PC-3 (cell line): Measurements from ENCODE around the gene DICER1. TPM values are rescaled to one million over a fixed set of nuclear protein-coding genes. Genes with fewer than 3 reads are reported as not detected.
A peak's percentile ranks its signal among the peaks of the same experiment; 100 is the strongest.

Experiments used
- ATAC-seq: fragments of 200-7000 bp; cut with Tn5 transposase; 2 replicates; pipeline ENCODE4 v1.9.1; 2020; ENCODE audit warnings: mild to moderate bottlenecking, moderate library complexity
- BruUV-seq: library from RNA; stranded (reverse); fragments of 400-500 nt; replicated peaks from 2 replicates; lab custom pipeline; 2021; lab: Mats Ljungman, UMichigan
- CTCF ChIA-PET: fragments of 300-600 bp; sonication (Branson Sonifier 250); formaldehyde crosslinking; loops from one replicate; lab custom pipeline; 2022; ENCODE audit warnings: antibody characterized with exemption; lab: Charles Lee
- POLR2A ChIA-PET: fragments of 300-600 bp; sonication (Branson Sonifier 250); formaldehyde crosslinking; loops from one replicate; lab custom pipeline; 2022; ENCODE audit warnings: antibody characterized with exemption; ENCODE audit not compliant: unreplicated experiment; lab: Charles Lee
- DNase-seq: peaks from one replicate; pipeline ENCODE4 v3.0.0-alpha.2; 2015
- H2AFZ ChIP-seq: fragments of 300-600 bp; sonication (generic); 2 replicates; pipeline ENCODE4 v1.6.0; 2016; ENCODE audit warnings: antibody characterized with exemption, low read length
- H3F3A ChIP-seq: fragments of 300-600 bp; sonication (generic); one replicate; pipeline ENCODE4 v1.6.0; 2017; ENCODE audit warnings: antibody characterized with exemption, low read length, control low read depth, mild to moderate bottlenecking; ENCODE audit not compliant: unreplicated experiment
- H3K27ac ChIP-seq: fragments of 300-600 bp; sonication (generic); 2 replicates; pipeline ENCODE4 v1.5.1; 2016; ENCODE audit warnings: mild to moderate bottlenecking, low read length
- H3K27me3 ChIP-seq: fragments of 300-600 bp; sonication (generic); 2 replicates; pipeline ENCODE4 v1.6.1; 2016; ENCODE audit warnings: low read length, mixed read lengths
- H3K36me3 ChIP-seq: fragments of 300-600 bp; sonication (generic); 2 replicates; pipeline ENCODE4 v1.6.1; 2016; ENCODE audit warnings: low read depth, mixed run types, low read length, mixed read lengths
- H3K4me1 ChIP-seq: fragments of 300-600 bp; sonication (generic); 2 replicates; pipeline ENCODE4 v1.5.1; 2016; ENCODE audit warnings: low read length; ENCODE audit not compliant: insufficient read depth
- H3K4me2 ChIP-seq: fragments of 300-600 bp; sonication (generic); 2 replicates; pipeline ENCODE4 v1.6.0; 2016; ENCODE audit warnings: low read length
- H3K4me3 ChIP-seq: fragments of 300-600 bp; sonication (generic); 2 replicates; pipeline ENCODE4 v1.5.1; 2016; ENCODE audit warnings: mild to moderate bottlenecking, low read length, mixed read lengths
- H3K79me2 ChIP-seq: fragments of 300-600 bp; sonication (generic); 2 replicates; pipeline ENCODE4 v1.6.1; 2017; ENCODE audit warnings: low read length, mixed read lengths
- H3K9ac ChIP-seq: fragments of 300-600 bp; sonication (generic); 2 replicates; pipeline ENCODE4 v1.6.0; 2016; ENCODE audit warnings: mild to moderate bottlenecking, low read length
- H3K9me2 ChIP-seq: fragments of 300-600 bp; sonication (generic); replicated peaks from 2 replicates; pipeline ENCODE4 v1.6.1; 2016; ENCODE audit warnings: mixed run types, low read length, mixed read lengths
- H3K9me3 ChIP-seq: fragments of 300-600 bp; sonication (generic); 2 replicates; pipeline ENCODE4 v1.6.1; 2016; ENCODE audit warnings: low read length, mixed read lengths
- H4K20me1 ChIP-seq: fragments of 300-600 bp; sonication (generic); 2 replicates; pipeline ENCODE4 v1.6.1; 2016; ENCODE audit warnings: low read length, mixed read lengths
- CTCF ChIP-seq: fragments of 300-600 bp; sonication (generic); conservative IDR thresholded peaks from 2 replicates; pipeline ENCODE4 v1.5.1; 2017; ENCODE audit warnings: antibody characterized with exemption, low read depth, mild to moderate bottlenecking, low read length
- EZH2 ChIP-seq: fragments of 300-600 bp; sonication (generic); IDR thresholded peaks from one replicate; pipeline ENCODE4 v1.6.1; 2017; ENCODE audit warnings: antibody characterized with exemption, mild to moderate bottlenecking, low read length; ENCODE audit not compliant: unreplicated experiment
- EZH2phosphoT487 ChIP-seq: fragments of 300-600 bp; sonication (generic); IDR thresholded peaks from 2 replicates; pipeline ENCODE4 v1.6.1; 2018; ENCODE audit warnings: mild to moderate bottlenecking, antibody characterized with exemption, low read length, borderline replicate concordance
- intact Hi-C: fragments of 100-400 bp; cut with micrococcal nuclease; formaldehyde crosslinking; loops from 2 replicates; pipeline ENCODE4 v1.9.0; 2023
- total RNA-seq: library from RNA; depleted of rRNA; stranded (reverse); fragments of >200 nt; gene quantifications from 2 replicates; pipeline ENCODE4 v1.2.3, GENCODE V29; 2014

DICER1 gene
- total RNA-seq, 1 experiment from 2014 or later = 29.9 TPM

GRCh38 chr14:95111507-95112164 is 45.7 kb downstream of the DICER1 start:
- no peaks in the 10 kb centered on the region for H3K27me3 ChIP-seq
- H3K9me2 ChIP-seq = no peaks in the 10 kb centered on the region
- no peak overlapping the region for H2AFZ ChIP-seq
- no peak overlapping the region for H3K4me3 ChIP-seq
- TF ChIP-seq CTCF (no peak), EZH2 (no peak), EZH2phosphoT487 (no peak)
- no TSS peak for BruUV-seq
- DNase-seq = peak; percentile 42
- H3K4me1 ChIP-seq = peaks cover 14% of the 10 kb centered on the region
- intact Hi-C loops = loop anchor here (2.0 kb wide), 1 partner anchor 45 kb away; the partner anchor contains the start of gene DICER1
- ChIA-PET POLR2A (no interaction called here), CTCF (interaction anchor here (0.6 kb wide), 1 partner anchor 27 kb away, joined by 3 read pairs; no protein-coding TSS in a partner anchor)
- peak; percentile 90 for ATAC-seq
- no peaks in the 10 kb centered on the region for H3K79me2 ChIP-seq
- H3K36me3 ChIP-seq = peaks cover 35% of the 10 kb centered on the region
- peak overlapping the region; percentile 52 for H3K27ac ChIP-seq
- H3F3A ChIP-seq = no peaks in the 10 kb centered on the region
- H4K20me1 ChIP-seq = no peaks in the 10 kb centered on the region
- H3K4me2 ChIP-seq = no peak overlapping the region
- no peaks in the 10 kb centered on the region for H3K9me3 ChIP-seq
- no peak overlapping the region for H3K9ac ChIP-seq

GRCh38 chr14:95110178-95110577 is 47.2 kb downstream of the DICER1 start:
- CTCF ChIA-PET = no interaction called here

More at GRCh38 chr14:95110178-95110577, 47.2 kb downstream of the DICER1 start:
- Histone ChIP-seq H3K4me3 (no peak overlapping the region), H2AFZ (no peak overlapping the region), H3K4me1 (peaks cover 14% of the 10 kb centered on the region), H3F3A (no peaks in the 10 kb centered on the region), H3K27ac (no peak overlapping the region), H3K9ac (no peak overlapping the region), H3K9me3 (no peaks in the 10 kb centered on the region), H3K9me2 (no peaks in the 10 kb centered on the region), H3K36me3 (peaks cover 38% of the 10 kb centered on the region), H4K20me1 (no peaks in the 10 kb centered on the region), H3K4me2 (no peak overlapping the region), H3K79me2 (no peaks in the 10 kb centered on the region), H3K27me3 (no peaks in the 10 kb centered on the region)
- intact Hi-C loops = no loop called here
- no TSS peak for BruUV-seq
- DNase-seq (no peak), ATAC-seq (no peak)
- POLR2A ChIA-PET = no interaction called here
- TF ChIP-seq EZH2 = no peak
- TF ChIP-seq EZH2phosphoT487 = no peak
- TF ChIP-seq CTCF = no peak
